ENCODE results near the gene NDUFB3.

Gene NDUFB3

DNA sequence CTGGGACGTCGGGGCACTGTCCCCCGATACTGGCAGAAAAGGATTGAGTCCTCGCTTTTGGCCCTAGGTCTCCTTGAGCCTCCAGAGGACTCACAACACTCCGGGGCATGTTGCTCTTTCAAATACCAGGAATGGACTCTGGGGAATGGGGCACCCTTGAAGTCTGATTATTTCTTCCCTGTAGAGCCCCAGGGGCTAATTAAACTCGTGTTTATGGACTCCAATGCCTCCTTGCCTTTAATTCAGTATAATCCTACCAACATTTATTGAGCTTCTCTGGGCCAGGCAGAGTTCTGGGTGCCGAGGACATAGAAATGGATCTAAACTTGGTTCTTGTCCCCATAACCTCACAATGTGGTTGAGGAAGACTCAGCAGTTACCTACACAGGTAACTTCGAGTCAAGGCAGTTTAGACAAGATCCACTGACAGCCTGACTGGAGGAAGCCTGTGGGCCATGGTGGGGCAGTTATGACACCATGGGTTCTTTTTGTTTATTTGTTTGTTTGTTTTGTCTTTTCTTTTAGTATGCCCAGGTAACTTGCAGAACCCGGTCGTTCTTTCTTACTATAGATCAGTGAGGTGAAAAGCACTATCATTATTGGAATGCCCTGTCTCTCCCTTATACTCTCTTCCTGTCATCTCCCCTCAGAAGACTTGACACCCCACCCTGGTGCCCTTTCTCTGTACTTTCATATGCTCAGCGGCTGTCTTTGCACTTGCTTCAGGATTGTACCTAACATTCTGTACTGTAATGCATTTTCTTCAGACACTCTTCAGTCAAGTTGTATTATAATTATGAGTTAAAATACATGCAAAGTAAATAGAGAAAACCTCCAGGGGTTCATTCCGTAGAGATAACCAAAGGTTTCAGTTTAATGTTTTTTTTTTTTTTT lies 47.4 kb downstream of the NDUFB3 start:
- no peak for TF ChIP-seq CTCF (conservative IDR thresholded peaks at IDR 0.05; ENCODE audit: low read length)
- DNase-seq (ENCODE audit: low read depth), result peak; percentile 58
- peak overlapping the region; percentile 71 for H3K4me3 ChIP-seq (ENCODE audit: low read length)

DNA sequence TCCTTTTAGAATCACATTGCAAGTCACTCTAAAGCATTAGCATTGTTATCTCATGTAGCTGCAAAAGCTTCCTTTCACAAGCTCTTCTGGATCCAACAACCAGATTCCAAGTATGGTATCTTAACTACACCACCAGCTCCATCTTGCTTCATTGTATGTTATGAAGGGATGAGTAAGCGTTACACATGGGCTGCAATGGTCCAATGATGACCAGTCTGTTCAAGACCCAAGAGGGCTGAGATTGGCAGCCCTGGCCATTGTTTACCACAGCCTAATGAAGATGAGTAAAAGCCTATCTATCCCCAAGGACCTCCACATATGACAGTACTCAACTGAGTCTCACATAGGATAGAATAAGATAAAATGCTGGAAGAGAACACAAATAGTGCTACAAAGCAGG lies 50.5 kb downstream of the NDUFB3 start:
- TF ChIP-seq CTCF (conservative IDR thresholded peaks at IDR 0.05; ENCODE audit: low read length), result no peak
- no peak overlapping the region for H3K4me3 ChIP-seq (ENCODE audit: low read length)
- DNase-seq (ENCODE audit: low read depth), result no peak

DNA sequence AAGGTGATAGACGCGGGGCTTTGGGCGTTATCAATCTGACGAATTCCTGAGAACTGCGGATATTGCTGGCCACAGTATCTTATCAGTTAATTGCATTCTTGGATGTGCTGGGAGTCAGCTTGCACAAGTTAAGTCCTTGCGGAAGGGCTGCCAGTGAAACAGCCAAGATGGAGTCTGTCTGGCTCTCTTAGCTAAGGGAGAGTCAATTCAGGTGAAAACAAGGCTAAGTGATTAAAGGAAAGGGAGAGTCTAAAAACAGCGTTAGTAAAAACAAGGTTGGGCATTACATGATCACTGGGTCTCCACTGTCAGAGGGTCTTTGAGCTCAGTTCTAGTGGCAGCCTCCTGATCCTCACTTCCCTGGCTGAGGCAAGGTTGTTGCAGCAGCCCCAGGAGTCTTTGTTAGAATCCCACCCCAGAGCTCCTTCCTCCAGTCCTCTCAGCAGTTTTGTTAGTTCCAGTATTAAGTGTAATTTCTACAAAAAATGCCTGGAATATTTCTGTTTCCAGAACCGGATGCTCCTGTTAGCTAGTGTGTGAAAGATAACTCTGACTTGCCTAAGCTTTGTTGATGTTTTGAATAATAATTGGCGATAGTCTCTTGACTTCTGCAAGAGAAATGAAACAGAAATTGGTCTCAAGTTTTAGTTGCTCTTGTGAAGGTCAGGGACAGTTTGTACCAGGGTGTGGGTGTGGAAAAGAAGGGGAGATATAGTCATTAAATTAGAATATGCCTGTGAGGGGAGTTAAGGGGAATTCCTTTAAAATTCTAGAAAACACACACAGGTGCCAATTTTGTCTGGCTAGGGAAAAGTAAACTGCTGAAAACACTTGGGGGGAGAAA lies 54.7 kb downstream of the NDUFB3 start:
- no peak for TF ChIP-seq CTCF (conservative IDR thresholded peaks at IDR 0.05; ENCODE audit: low read length)
- DNase-seq (ENCODE audit: low read depth), result peak; percentile 60
- peak overlapping the region; percentile 36 for H3K4me3 ChIP-seq (ENCODE audit: low read length)

- H3K4me3 ChIP-seq (ENCODE audit: low read length), result peak overlapping the region; percentile 36
- TF ChIP-seq CTCF (conservative IDR thresholded peaks at IDR 0.05; ENCODE audit: low read length), result no peak
- DNase-seq (ENCODE audit: low read depth), result no peak
These were observed 55.3 kb downstream of the NDUFB3 start for GRCh38 chr2:201127152-201127511.

GRCh38 chr2:201127570-201127969 lies 55.8 kb downstream of the NDUFB3 start:
- peak overlapping the region; percentile 1; the same call in 1 of the 2 replicates for H3K4me3 ChIP-seq (ENCODE audit: low read length)
- no peak for TF ChIP-seq CTCF (conservative IDR thresholded peaks at IDR 0.05; ENCODE audit: low read length)
- DNase-seq (ENCODE audit: low read depth), result peak; percentile 84

DNA sequence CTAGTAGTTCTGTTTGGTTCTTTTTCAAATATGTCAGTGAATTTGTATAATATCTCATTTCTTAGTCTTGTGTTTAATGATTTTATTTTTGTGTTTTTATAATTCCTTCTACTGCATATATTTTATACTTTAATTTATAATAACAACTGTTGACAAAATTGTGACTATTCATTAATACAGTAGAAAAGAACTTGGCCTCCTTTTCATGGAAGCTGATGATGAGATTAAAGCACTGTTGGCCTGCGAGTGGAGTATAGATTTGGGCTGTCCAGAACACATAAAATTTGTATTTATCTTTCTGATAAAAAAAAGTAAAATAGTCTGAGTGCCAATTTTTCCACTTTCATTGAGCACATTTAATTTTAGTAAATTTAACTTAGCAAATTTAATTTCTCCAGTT lies 56.2 kb downstream of the NDUFB3 start:
- H3K4me3 ChIP-seq (ENCODE audit: low read length), result no peak overlapping the region
- no peak for DNase-seq (ENCODE audit: low read depth)
- TF ChIP-seq CTCF (conservative IDR thresholded peaks at IDR 0.05; ENCODE audit: low read length), result no peak

Measured in AG10803 (cell line).